Measurements from ENCODE around the gene EFNA4.

The EFNA4 gene

DNA sequence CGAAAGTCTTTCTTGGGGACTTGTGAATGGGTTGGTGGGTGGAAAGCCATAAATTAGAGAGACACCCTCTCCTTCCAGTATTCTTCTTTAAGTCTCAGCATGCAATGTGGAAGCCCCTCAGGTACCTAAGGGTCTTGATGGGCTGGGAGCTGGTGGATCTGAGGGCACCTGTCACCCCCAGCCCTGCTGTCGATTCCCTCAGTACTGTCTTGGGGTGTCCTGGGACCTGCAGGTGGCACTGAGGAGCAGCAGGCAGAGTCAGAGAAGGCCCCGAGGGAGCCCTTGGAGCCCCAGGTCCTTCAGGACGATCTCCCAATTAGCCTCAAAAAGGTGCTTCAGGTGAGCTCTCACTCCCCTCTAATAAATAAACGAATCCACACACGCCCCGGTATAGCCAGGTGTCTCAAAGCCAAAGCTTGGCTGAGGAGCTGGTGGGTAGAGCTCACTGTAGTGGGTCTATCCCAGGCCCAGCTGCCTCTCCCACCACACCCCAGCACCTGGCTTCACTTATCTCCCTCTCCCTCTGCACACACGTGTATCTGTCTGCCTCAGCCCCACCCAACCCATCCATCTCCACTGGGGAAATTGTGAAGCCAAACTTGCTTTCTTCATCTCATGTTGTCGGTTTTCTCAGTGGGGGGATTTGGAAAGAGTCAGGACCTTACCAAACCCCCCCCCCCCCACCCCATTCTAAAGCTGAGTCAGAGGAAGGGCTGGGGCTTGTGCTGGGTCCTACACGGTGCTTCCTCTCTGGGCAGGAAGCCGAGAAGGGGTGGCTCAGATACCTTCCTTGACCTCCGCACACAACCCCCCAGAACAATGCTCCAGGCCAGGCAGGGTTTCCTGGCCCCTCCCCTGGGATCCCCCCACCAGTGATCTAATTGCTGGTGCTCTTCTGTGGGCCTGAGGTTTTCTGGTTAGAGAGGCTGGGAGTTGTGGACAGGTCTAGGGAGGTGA, 10.8 kb upstream of the EFNA4 start:
- DNase-seq (ENCODE audit: low spot score): no peak

DNA sequence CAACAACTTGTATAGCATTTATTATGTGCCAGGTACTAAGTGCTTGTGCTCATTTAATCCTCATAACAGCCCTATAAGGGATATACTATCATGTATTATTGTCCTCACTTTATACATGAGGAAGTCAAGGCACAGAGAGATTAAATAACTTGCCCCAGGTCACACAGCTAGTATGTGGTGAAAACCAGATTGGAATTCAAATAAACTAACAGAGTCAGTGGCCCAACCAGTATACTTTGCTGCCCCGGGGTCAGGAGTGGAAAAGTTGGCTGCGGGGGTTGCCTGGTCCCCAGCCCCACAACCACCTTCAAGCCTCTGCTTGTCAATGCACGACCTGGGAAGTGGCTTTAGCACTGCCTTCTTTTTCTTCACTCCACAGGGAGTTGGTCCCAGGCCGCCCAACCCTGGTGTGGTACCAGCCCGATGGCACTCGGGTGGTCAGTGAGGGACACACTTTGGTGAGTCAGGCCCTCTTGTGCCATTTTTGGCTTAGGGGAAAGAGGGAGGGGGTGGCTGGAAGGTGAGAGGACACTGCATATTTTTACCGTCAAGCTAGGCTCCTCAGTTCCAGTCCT, 9.9 kb upstream of the EFNA4 start:
- DNase-seq (ENCODE audit: low spot score): no peak

DNA sequence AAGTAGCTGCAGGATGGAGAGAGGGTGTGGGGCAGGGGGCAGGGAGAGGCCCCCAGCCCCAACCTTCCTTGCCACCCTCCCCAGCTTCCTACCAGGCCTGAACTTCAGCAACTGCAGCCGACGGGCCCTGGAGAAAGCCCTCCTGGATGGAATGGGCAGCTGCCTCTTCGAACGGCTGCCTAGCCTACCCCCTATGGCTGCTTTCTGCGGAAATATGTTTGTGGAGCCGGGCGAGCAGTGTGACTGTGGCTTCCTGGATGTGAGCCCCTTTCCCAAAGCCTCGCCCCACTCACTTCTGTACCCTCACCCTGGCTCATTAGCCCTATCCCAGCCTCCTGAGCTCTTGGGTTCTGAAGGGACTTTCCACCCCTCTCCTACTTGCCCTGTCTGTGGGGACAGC, 6.4 kb upstream of the EFNA4 start:
- no peak for DNase-seq (ENCODE audit: low spot score)

DNA sequence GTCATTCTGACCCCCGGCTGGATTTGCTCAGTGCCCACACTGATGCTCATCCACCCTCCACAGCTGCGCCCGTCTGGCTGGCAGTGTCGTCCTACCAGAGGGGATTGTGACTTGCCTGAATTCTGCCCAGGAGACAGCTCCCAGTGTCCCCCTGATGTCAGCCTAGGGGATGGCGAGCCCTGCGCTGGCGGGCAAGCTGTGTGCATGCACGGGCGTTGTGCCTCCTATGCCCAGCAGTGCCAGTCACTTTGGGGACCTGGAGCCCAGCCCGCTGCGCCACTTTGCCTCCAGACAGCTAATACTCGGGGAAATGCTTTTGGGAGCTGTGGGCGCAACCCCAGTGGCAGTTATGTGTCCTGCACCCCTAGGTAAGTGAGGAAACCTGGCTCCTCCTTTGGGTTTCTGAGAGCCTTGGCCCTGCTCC, 5.7 kb upstream of the EFNA4 start:
- no peak for DNase-seq (ENCODE audit: low spot score)

DNA sequence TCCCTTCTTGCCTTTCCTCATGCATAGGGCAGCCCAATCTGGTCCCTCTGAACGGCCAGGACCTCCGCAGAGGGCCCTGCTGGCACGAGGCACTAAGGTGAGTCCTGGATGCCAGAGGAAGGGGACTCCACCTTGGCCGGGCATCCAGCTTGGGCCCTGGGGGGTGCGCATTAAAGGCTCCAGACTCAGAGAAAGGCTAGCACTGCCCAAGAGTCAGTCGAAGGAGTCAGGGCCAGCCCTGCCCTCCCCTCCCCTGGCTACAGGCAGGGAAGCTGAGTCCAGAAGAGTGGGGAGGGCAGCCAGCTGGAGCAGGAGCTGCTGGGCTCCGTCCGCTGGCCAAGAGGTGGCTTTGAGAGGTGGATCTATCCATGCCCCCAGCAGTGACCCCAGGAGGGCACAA, 2.8 kb upstream of the EFNA4 start:
- no peak for DNase-seq (ENCODE audit: low spot score)

DNA sequence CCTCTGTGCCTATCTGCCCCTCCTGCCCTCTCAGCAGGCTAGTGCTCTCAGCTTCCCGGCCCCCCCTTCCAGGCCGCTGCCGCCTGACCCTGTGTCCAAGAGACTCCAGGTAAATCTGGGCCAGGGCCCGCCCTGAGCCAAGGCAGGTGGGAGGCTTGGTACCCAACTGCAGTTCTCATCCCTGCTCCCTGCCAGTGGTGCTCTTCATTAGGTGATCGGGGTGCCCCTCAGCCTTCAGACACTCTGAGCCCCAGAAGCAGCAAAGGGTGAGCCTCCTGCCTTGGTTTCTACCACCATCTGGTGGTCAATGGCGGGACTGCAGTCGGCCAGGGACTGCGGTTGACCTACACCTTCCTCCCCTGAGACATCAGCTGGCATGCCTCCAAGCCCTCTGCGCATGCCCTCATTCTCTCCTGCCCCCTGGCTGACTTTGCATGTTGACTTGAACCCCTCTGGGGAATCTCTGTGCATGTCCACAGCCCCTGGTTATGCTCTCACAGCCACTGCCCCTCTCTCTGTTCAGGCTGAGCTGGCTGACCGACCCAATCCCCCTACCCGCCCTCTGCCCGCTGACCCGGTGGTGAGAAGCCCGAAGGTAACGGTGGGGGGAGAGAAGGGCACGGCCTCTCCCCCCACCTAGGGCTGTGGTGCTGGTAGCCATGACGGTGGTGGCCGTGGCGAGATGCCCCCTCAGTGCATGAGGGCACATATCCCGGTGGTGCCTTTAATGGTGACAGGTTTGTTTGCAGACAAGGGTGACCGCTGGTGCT, 2.0 kb upstream of the EFNA4 start:
- DNase-seq (ENCODE audit: low spot score): peak; percentile 92

DNA sequence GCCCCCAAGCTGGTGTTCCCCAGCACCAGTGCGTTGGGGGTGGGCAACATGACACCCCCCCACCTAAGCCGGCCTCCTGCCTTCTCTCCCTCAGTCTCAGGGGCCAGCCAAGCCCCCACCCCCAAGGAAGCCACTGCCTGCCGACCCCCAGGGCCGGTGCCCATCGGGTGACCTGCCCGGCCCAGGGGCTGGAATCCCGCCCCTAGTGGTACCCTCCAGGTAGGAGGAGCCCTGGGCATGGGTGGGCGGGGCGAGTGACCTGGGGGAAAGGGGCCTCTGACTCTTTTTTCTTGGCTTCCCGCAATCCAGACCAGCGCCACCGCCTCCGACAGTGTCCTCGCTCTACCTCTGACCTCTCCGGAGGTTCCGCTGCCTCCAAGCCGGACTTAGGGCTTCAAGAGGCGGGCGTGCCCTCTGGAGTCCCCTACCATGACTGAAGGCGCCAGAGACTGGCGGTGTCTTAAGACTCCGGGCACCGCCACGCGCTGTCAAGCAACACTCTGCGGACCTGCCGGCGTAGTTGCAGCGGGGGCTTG, 1.3 kb upstream of the EFNA4 start:
- DNase-seq (ENCODE audit: low spot score): peak; percentile 67

DNA sequence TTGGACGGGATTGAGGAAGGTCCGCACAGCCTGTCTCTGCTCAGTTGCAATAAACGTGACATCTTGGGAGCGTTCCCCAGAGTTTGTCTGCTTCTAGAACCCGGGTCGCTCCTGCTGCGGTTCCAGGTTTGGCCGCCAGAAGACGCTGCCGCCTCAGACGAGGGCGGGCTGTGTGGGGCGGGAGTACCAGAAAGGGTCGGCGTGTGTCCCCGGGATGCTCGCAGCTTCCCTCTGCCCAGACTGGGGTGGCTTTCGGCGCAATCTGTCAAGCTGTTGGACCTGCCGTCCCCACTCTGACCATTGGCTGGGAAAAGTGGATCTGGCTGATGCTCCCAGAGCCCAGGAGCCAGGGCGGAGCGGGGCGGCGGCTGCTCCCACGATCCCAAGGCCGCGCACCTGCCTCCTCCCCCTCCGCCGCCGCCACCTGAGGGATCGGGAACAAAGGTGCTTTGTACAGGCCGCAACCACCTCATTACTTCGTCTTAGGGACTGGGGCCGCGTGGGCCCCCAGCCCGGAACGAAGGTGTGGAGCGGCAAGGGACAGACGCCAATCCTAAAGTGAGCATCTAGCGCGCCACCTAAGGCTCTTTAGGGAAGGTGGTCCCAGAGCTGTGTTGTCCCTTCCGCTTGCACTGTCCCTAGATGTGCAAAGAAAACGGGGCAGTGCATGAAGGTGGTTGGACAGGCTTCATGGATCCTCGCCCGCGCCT, 683 bp upstream of the EFNA4 start:
- peak; percentile 93 for DNase-seq (ENCODE audit: low spot score)

DNA sequence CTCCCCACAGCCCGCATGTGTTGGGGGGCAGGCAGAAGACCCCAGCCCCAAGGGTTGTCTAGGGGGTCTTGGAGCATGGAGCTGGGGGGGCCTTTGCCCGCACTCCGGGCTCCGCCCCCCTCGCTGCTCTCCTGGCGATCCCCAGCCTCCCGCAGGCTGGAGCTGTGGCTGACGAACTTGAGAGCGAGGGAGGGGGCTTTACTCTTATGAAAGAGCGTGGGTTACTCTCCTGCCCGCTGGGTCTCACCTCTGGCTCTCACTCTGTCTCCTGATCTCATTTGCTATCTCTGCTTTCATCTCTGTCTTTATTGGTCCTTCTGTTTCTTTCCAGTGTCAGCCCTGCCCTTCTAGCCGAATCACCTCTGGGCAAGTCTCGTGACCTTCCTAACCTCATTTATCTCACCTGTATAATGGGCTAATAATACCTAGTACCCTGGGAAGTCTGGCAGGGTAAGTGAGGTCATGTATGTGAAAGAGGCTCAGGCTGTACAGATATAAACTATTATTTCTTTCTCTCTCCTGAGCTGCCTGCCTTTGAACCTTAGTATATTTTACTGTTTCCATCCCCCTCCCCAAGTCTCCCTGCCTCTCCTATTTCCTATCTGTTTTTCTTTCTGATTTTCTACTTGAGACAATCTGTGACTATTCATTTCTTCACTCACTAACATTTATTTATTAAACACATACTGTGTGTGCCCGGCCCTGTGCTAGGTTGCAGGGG, 731 bp downstream of the EFNA4 start:
- DNase-seq (ENCODE audit: low spot score): no peak

DNA sequence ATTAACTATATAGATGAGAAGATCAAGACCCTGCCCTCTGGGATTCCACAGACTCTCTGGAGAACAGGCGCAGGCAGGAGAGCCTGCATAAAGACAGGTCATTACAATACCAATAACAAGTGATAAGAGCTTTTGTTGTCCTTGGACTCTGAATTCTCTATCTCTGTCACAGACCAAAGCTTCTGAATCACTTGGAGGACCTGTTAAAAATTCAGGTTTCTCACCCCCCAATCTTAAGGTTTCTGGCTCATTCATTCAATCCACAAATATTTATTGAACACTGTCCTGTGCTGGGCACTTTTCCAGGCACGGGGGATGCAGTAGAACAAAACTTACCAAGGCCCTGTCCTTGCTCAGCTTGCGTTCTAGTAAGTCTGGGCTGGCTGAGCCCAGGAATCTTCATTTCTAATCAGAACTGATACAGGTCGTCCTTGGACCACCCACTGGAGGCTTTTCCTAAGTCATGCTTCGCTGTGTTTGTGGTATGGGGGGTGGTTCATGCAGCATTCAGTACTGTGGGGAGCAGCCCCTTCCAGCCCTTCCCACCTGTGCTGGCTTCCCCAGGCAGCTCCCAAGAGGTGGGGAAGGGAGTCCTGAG, 1.4 kb downstream of the EFNA4 start:
- no peak for DNase-seq (ENCODE audit: low spot score)

DNA sequence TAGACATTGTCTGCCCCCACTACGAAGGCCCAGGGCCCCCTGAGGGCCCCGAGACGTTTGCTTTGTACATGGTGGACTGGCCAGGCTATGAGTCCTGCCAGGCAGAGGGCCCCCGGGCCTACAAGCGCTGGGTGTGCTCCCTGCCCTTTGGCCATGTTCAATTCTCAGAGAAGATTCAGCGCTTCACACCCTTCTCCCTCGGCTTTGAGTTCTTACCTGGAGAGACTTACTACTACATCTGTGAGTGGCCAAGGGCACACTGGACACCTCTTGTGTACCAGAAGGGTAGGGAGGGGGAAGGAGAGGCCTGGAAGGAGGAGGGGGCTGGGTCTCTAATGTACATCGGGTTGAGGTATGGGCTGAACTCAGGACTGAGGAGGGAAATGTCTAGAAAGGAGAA, 3.2 kb downstream of the EFNA4 start:
- DNase-seq (ENCODE audit: low spot score): no peak

DNA sequence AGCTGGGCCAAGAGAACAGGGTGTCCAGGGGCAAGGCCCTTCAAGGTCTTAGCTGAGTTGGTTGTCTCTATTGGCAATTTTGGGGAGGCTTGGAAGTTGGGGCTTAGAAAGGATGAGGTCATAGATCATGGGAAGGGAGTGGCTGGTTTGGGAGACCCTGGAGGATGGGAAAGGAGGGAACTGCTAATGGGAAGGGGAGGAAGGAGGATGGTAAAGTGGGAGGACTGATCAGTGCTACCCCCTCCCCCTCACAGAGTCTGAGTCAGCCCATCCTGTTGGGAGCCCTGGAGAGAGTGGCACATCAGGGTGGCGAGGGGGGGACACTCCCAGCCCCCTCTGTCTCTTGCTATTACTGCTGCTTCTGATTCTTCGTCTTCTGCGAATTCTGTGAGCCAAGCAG, 5.1 kb downstream of the EFNA4 start:
- no peak for DNase-seq (ENCODE audit: low spot score)

DNA sequence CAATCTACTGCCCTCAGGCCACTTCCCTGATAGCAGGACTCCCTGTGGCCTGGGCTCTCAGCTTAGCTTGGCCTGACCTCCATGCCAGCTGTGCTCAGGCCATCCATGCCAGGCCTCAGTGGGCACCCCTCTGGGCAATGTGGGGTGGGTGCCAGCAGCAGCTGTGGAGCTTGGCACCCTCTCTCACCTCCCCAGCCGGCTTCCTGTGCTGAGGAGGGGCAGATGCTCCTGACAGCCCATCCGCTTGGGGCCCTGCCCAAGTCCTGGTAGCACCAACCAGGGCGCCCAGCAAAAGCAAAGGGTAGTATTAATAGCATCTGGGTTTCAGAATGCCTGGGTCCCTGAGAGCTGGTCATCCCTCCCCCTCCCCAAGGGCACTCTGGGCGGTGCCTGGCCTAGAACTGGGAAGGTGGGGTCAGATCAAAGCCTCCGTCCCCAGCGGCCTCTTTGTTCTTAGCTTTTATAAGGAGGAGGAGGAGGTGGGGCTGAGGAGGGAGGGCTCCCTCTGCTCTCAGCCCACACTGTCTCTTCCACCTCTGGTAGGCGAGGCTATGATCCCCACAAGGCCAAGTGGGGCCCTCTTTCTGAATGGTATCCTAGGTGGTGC, 6.1 kb downstream of the EFNA4 start:
- DNase-seq (ENCODE audit: low spot score): no peak

DNA sequence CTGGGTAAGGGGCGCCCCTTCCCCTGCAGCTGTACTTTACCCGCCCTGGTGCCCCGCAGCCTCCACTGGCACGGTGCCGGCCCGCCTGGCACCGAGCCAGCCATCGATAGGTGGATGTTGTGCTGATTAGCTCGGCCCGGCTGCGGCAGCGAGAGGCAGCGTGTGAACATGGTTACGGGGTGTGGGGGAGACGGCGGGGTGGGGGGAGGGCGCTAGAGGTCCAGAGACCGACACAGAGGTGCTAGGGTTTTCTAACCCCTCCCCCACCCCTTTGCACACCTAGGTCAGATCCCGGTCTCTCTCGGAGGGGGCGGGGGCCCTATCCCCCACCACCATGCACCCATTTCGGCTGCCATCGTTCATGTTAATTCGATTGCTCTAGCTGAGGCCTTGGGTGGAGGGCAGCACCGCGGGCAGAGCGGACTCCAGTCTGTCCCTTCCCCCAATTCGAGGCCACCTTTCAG, 6.7 kb downstream of the EFNA4 start:
- DNase-seq (ENCODE audit: low spot score): no peak

DNA sequence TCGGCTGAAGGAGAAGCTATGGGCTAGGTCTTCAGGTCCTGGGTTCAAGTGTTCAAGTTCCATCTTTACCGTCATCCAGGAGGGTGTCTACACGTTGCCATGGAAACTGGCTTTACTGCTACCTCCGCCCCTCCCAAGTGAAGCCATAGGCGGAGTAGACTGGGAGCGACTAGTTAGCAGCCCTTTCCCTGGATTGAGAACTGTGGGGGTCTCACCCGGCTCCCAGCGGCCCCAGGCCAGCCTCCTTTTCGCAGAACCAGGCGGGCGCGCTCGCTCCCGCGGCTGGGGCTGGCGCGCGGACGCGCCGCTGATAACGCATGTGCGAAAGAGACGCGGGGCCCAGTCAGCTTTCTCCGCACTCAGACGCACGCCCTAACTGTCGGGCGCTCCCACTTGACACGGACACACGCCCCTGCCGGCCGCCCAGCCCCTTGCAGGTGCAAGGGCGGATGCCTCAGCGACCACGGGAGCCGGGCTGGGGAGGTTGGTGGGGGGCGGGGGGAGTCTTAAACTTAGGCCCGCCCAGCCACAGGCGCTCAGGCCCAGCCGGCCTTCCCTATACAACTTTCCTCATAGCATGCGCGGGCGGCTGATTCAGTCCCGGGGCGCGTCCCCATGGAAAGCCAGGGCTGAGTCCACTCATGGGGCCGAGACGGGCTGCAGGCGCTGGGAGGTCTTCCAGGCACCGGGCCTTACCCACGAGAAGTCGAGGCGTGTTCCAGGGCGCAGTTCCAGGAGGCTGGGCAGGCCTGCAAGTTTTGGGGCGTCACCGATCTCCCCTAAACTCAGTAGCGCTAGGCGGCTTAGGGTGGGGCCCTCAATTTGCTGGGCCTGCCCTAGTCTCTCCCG, 7.4 kb downstream of the EFNA4 start:
- peak; percentile 88 for DNase-seq (ENCODE audit: low spot score)

DNA sequence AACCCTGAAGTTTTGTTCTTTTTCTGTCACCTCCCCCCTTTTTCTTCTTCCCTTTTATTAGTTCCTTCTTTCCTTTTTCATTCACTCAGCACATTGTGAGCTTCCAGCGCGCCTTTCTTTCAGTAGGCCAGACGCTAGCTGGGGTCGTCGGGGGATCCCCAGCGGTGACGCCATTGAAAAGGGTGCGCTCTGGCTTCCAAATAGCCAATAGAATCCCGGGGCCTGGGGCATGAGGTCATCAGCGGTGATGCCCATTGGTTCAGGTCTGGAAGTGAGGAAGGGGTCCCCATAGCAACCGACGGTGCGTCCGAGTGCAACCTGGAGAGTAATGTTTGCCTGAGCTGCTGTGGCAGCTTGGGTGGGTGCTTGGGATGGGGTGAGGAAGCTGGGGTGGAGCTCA, 8.2 kb downstream of the EFNA4 start:
- DNase-seq (ENCODE audit: low spot score): no peak

DNA sequence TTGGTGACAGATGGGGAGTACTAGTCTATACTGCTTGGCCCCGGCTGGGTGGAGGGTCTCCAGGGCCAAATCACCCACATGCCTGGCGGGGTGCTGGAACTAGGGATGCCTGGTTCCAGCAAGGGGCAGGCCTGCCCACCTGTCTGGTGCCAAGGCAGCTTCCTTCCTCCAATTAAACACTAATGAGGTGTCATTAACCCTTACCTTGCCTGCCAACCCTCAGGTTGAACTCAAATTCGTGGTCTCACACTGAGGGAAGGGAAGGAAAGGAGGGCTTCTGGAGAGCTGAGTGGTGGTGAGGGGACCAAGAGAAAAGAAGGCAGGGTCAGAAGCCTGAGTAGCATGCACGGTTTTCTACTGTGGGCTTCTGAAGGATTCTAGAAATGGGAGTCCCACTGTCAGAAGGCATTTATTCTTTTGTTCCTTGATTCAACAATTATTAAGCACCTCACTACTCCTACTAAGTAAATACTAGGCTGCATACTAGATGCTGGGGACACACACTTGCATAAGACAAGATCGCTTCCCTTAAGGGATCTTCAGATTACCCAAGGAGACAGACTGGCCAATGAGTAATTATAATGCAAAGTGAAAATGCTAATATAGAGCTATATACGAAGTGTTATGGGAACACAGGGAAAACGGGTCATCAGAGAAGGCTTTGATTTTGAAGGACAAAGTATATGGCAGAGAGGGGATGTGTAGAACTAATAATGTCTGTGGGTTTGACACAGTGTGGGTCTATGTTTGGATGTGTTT, 9.2 kb downstream of the EFNA4 start:
- no peak for DNase-seq (ENCODE audit: low spot score)

DNA sequence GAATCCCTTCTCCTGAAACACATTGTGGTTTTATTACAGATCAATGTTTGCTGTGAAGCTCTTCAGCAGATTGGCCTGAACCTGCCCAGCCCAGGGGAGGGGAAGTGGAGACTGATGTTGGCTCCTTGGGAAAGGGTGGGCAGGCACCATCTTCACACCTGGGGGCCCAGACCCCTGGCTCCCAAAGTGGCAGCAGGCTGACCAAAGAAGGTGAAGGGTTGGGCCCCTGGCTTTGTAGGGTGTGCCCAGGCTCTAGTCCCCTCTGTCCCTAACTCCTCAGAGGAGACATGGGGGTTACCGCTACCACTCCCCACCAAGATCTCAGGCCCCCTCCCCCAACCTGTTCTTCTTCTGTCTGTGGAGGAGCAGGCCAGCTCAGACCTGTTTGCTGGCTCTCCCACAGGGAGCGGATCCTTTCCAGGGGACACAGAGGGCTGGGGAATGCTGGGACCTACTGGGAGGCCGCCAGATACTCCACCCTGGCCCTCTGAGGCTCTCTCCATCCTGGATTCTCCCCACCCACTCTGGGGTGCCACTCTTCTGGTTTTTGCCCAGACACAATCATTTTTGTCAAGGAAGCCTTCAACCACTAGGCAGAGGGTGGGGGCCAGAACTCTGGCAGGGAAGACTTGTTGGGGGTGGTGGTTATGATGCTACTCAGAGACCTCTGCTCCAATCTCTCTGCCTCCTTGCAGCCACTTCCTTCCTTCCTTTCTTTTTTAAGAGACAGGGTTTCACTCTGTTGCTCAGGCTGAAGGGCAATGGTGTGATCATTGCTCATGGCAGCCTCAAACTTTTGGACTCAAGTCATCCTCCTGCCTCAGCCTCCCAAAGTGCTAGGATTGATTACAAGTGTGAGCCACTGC, 10.1 kb downstream of the EFNA4 start:
- DNase-seq (ENCODE audit: low spot score): no peak
